H9 (cell line): ENCODE data around the gene FAM53B. TPM values are rescaled to one million over a fixed set of nuclear protein-coding genes. Genes with fewer than 3 reads are reported as not detected.
"Not testable (repeated sequence)": the region's sequence is repeated elsewhere in the genome, so short reads cannot be mapped to it uniquely, and the experiment has no call there.

Source experiments
- DNase-seq: peaks from one replicate; pipeline ENCODE4 v3.0.0-alpha.2; 2017
- H2AFZ ChIP-seq: one replicate; pipeline ENCODE4 v1.6.1; 2013; ENCODE audit warnings: mild to moderate bottlenecking, low read length, control low read depth, moderate library complexity
- H2AK5ac ChIP-seq: 2 replicates; pipeline ENCODE4 v1.6.1; 2013; ENCODE audit warnings: low read length, control low read depth, mixed read lengths; ENCODE audit not compliant: insufficient read length
- H2BK120ac ChIP-seq: one replicate; pipeline ENCODE4 v1.6.1; 2013; ENCODE audit warnings: low read depth, mild to moderate bottlenecking, low read length, control low read depth, inconsistent platforms; ENCODE audit not compliant: poor library complexity, severe bottlenecking
- H2BK12ac ChIP-seq: 2 replicates; pipeline ENCODE4 v1.6.1; 2013; ENCODE audit warnings: low read length, control low read depth, mixed read lengths, low read depth; ENCODE audit not compliant: insufficient read length
- H2BK15ac ChIP-seq: 2 replicates; pipeline ENCODE4 v1.6.1; 2013; ENCODE audit warnings: low read depth, low read length, control low read depth
- H2BK20ac ChIP-seq: one replicate; pipeline ENCODE4 v1.6.1; 2013; ENCODE audit warnings: low read depth, mild to moderate bottlenecking, low read length, control low read depth, inconsistent platforms; ENCODE audit not compliant: poor library complexity, severe bottlenecking
- H2BK5ac ChIP-seq: 2 replicates; pipeline ENCODE4 v1.6.1; 2013; ENCODE audit warnings: low read length, control low read depth, mixed read lengths; ENCODE audit not compliant: insufficient read length
- H3K14ac ChIP-seq: 2 replicates; pipeline ENCODE4 v1.6.1; 2013; ENCODE audit warnings: low read length, control low read depth; ENCODE audit not compliant: insufficient read depth
- H3K18ac ChIP-seq: 2 replicates; pipeline ENCODE4 v1.6.1; 2013; ENCODE audit warnings: low read depth, mild to moderate bottlenecking, mixed read lengths, low read length, control low read depth; ENCODE audit not compliant: insufficient read length
- H3K23ac ChIP-seq: 2 replicates; pipeline ENCODE4 v1.6.1; 2013; ENCODE audit warnings: low read length, control low read depth, mixed read lengths, low read depth; ENCODE audit not compliant: insufficient read length
- H3K23me2 ChIP-seq: 2 replicates; pipeline ENCODE4 v1.6.1; 2013; ENCODE audit warnings: low read depth, mild to moderate bottlenecking, mixed read lengths, low read length, control low read depth; ENCODE audit not compliant: insufficient read length, poor library complexity, severe bottlenecking
- H3K27ac ChIP-seq: 2 replicates; pipeline ENCODE4 v1.5.1; 2013; ENCODE audit warnings: low read length, control low read depth, mixed read lengths, low read depth; ENCODE audit not compliant: insufficient read length
- H3K27me3 ChIP-seq: 2 replicates; pipeline ENCODE4 v1.6.1; 2013; ENCODE audit warnings: low read length, control low read depth, inconsistent platforms; ENCODE audit not compliant: insufficient read depth
- H3K4ac ChIP-seq: 2 replicates; pipeline ENCODE4 v1.6.1; 2013; ENCODE audit warnings: low read depth, mild to moderate bottlenecking, control low read depth, inconsistent platforms, low read length, moderate library complexity
- H3K4me1 ChIP-seq: 2 replicates; pipeline ENCODE4 v1.6.1; 2013; ENCODE audit warnings: low read length, control low read depth, inconsistent platforms; ENCODE audit not compliant: insufficient read depth
- H3K4me2 ChIP-seq: 2 replicates; pipeline ENCODE4 v1.6.1; 2013; ENCODE audit warnings: low read length, control low read depth, mixed read lengths; ENCODE audit not compliant: insufficient read length, insufficient read depth
- H3K56ac ChIP-seq: 2 replicates; pipeline ENCODE4 v1.6.1; 2013; ENCODE audit warnings: low read depth, mild to moderate bottlenecking, mixed read lengths, low read length, control low read depth; ENCODE audit not compliant: insufficient read length
- H3K79me1 ChIP-seq: 2 replicates; pipeline ENCODE4 v1.6.1; 2013; ENCODE audit warnings: low read depth, mild to moderate bottlenecking, moderate library complexity, low read length, control low read depth, inconsistent platforms; ENCODE audit not compliant: insufficient read depth, poor library complexity, severe bottlenecking
- H3K79me2 ChIP-seq: 2 replicates; pipeline ENCODE4 v1.6.1; 2013; ENCODE audit warnings: low read length, control low read depth, inconsistent platforms; ENCODE audit not compliant: insufficient read depth
- H3K9ac ChIP-seq: 2 replicates; pipeline ENCODE4 v1.6.1; 2013; ENCODE audit warnings: low read length, control low read depth, mixed read lengths; ENCODE audit not compliant: insufficient read length; ENCODE audit errors: extremely low read depth
- H3K9me3 ChIP-seq: one replicate; pipeline ENCODE4 v1.6.1; 2013; ENCODE audit warnings: low read depth, low read length, inconsistent platforms; ENCODE audit not compliant: control insufficient read depth
- H3T11ph ChIP-seq: one replicate; pipeline ENCODE4 v1.6.1; 2013; ENCODE audit warnings: mild to moderate bottlenecking, low read length, control low read depth, inconsistent platforms
- H4K20me1 ChIP-seq: one replicate; pipeline ENCODE4 v1.6.1; 2013; ENCODE audit not compliant: control insufficient read depth, insufficient read length, insufficient read depth
- H4K5ac ChIP-seq: 2 replicates; pipeline ENCODE4 v1.6.1; 2013; ENCODE audit warnings: low read depth, mild to moderate bottlenecking, mixed read lengths, low read length, control low read depth; ENCODE audit not compliant: insufficient read length
- H4K8ac ChIP-seq: replicated peaks from 2 replicates; pipeline ENCODE4 v1.6.1; 2013; ENCODE audit warnings: low read length, control low read depth, mixed read lengths, low read depth; ENCODE audit not compliant: insufficient read length
- H4K91ac ChIP-seq: 2 replicates; pipeline ENCODE4 v1.6.1; 2013; ENCODE audit warnings: low read depth, mild to moderate bottlenecking, moderate library complexity, mixed read lengths, low read length, control low read depth; ENCODE audit not compliant: insufficient read length
- H3K27ac Mint-ChIP-seq, 3 experiments: 2 replicates in 2 of 3; 3 replicates in 1 of 3; pipeline ENCODE4 v1.8.0; 2020 to 2021; ENCODE audit warnings: mixed read lengths in 3 of 3, mild to moderate bottlenecking in 1 of 3, moderate library complexity in 1 of 3
- H3K27me3 Mint-ChIP-seq: 2 replicates; pipeline ENCODE4 v1.8.0; 2021; ENCODE audit warnings: low read depth, mild to moderate bottlenecking, moderate library complexity, mixed read lengths
- H3K36me3 Mint-ChIP-seq, 3 experiments: 2 replicates in 2 of 3; 3 replicates in 1 of 3; pipeline ENCODE4 v1.8.0; 2020 to 2021; ENCODE audit warnings: low read depth in 3 of 3, mixed read lengths in 3 of 3; ENCODE audit not compliant: insufficient read depth in 1 of 3
- H3K4me1 Mint-ChIP-seq, 2 experiments: 2 replicates each; pipeline ENCODE4 v1.8.0; 2020; ENCODE audit warnings: mixed read lengths in 2 of 2
- H3K4me3 Mint-ChIP-seq, 2 experiments: 2 replicates in 1 of 2; 3 replicates in 1 of 2; pipeline ENCODE4 v1.8.0; 2020 to 2021; ENCODE audit warnings: mild to moderate bottlenecking in 2 of 2, mixed read lengths in 2 of 2, moderate library complexity in 1 of 2
- H3K9me3 Mint-ChIP-seq, 2 experiments: 2 replicates in 1 of 2; 3 replicates in 1 of 2; pipeline ENCODE4 v1.8.0; 2020; ENCODE audit warnings: mild to moderate bottlenecking in 2 of 2, mixed read lengths in 2 of 2, moderate library complexity in 1 of 2
- CTCF ChIP-seq: fragments of 200-600 bp; sonication (generic); conservative IDR thresholded peaks from 3 replicates; pipeline ENCODE4 v1.8.0; 2021; ENCODE audit warnings: antibody characterized with exemption, mild to moderate bottlenecking
- WGBS: extraction: QIAGEN DNeasy Blood & Tissue Kit; methylation state at CpG from one replicate; pipeline ENCODE4 v1.1.7; 2013; ENCODE audit warnings: missing lambda C conversion rate, low lambda C conversion rate, mixed read lengths; ENCODE audit not compliant: insufficient read length; ENCODE audit errors: extremely low coverage; 5-methylcytosine and 5-hydroxymethylcytosine counted together
- total RNA-seq: library from RNA; stranded (reverse); gene quantifications from 2 replicates; pipeline ENCODE4 v1.2.1, GENCODE V29; 2021

Gene FAM53B
- total RNA-seq, 1 experiment from 2014 or later, result 11.5 TPM

- Histone ChIP-seq H4K20me1 (no peaks in the 10 kb centered on the region), H3K79me2 (peaks cover 2% of the 10 kb centered on the region; the same call in 1 of the 2 replicates), H2AFZ (peak within 1 kb of the TSS; percentile 9), H4K5ac (no peak within 1 kb of the TSS), H4K91ac (no peak within 1 kb of the TSS), H3T11ph (no peak within 1 kb of the TSS), H3K14ac (peak within 1 kb of the TSS; percentile 93), H3K4me1 (no peaks in the 10 kb centered on the region), H2BK15ac (no peak within 1 kb of the TSS; the same call in 1 of the 2 replicates), H2BK120ac (no peak within 1 kb of the TSS), H3K56ac (no peak within 1 kb of the TSS), H3K9ac (peak within 1 kb of the TSS; percentile 77), H2AK5ac (no peak within 1 kb of the TSS), H4K8ac (no peak within 1 kb of the TSS), H3K23me2 (peaks cover 4% of the 10 kb centered on the region), H3K4me2 (peak within 1 kb of the TSS; percentile 79), H3K23ac (no peak within 1 kb of the TSS), H2BK20ac (no peak within 1 kb of the TSS), H2BK12ac (no peak within 1 kb of the TSS), H3K18ac (peak within 1 kb of the TSS; percentile 94), H3K27me3 (no peaks in the 10 kb centered on the region), H2BK5ac (no peak within 1 kb of the TSS), H3K27ac (peak within 1 kb of the TSS; percentile 6), H3K9me3 (no peaks in the 10 kb centered on the region), H3K4ac (no peak within 1 kb of the TSS; the same call in 1 of the 2 replicates), H3K79me1 (peaks cover 4% of the 10 kb centered on the region)
- H3K4me1 Mint-ChIP-seq, result peaks cover 2 to 8% of the 10 kb centered on the region in 2 experiments; a peak in 2 of 4 replicates
- H3K4me3 Mint-ChIP-seq, result peak within 1 kb of the TSS; percentile 92 to 96
- TF ChIP-seq CTCF, result peak; percentile 48; the same call in 2 of the 3 replicates
- H3K9me3 Mint-ChIP-seq, result no peaks in the 10 kb centered on the region
- no CpG with 5 or more reads among the region's 79 CpGs for WGBS
- peaks cover 3% of the 10 kb centered on the region for H3K27me3 Mint-ChIP-seq
- H3K27ac Mint-ChIP-seq, result peak within 1 kb of the TSS; percentile 91 to 96 (median 95)
- H3K36me3 Mint-ChIP-seq, result peaks cover 8 to 19% (median 15%) of the 10 kb centered on the region in 3 experiments; a peak in 5 of 7 replicates
- peak; percentile 89 for DNase-seq
Observed at GRCh38 chr10:124791547-124792348, 47.6 kb upstream of the FAM53B start, which contains the start of gene EEF1AKMT2. Gene EEF1AKMT2, minus strand, starts transcription at chr10:124791887. Its CDS starts 54 bp downstream, at chr10:124791833.

GRCh38 chr10:124782900-124783299 lies 38.7 kb upstream of the FAM53B start:
- H3K27ac ChIP-seq, H4K20me1 ChIP-seq, H3K4me1 Mint-ChIP-seq, H3K9me3 Mint-ChIP-seq, DNase-seq, H3K4me2 ChIP-seq, H3K23ac ChIP-seq, H2BK12ac ChIP-seq, H3K9me3 ChIP-seq, H3K14ac ChIP-seq, H3K79me1 ChIP-seq, H3K27me3 Mint-ChIP-seq, H3T11ph ChIP-seq, H3K4me3 Mint-ChIP-seq, H2BK20ac ChIP-seq, H2BK120ac ChIP-seq, H3K4ac ChIP-seq, H4K5ac ChIP-seq, H3K27ac Mint-ChIP-seq, H2BK5ac ChIP-seq, H3K79me2 ChIP-seq, H2BK15ac ChIP-seq, H3K18ac ChIP-seq, H3K56ac ChIP-seq, H3K9ac ChIP-seq, H3K4me1 ChIP-seq, H2AK5ac ChIP-seq, H4K91ac ChIP-seq, H3K27me3 ChIP-seq, H3K23me2 ChIP-seq, H4K8ac ChIP-seq, H2AFZ ChIP-seq: not testable (repeated sequence)
- peaks cover 18 to 70% (median 64%) of the 10 kb centered on the region in 3 experiments; a peak in 6 of 7 replicates for H3K36me3 Mint-ChIP-seq
- WGBS, result no CpG with 5 or more reads among the region's 1 CpG
